Adipose tissue (tissue), 3 donors: Measurements from ENCODE around the gene RCL1. TPM values are rescaled to one million over a fixed set of nuclear protein-coding genes. Genes with fewer than 3 reads are reported as not detected.

Experiments
- H3K27ac ChIP-seq: one replicate; pipeline ENCODE4 v1.5.1; 2013; ENCODE audit warnings: low read depth, low read length
- WGBS, 3 donors: extraction: QIAGEN DNeasy Blood & Tissue Kit; methylation state at CpG; one replicate each; pipeline ENCODE4 v1.1.7; 2013; 5-methylcytosine and 5-hydroxymethylcytosine counted together
- polyA plus RNA-seq, 3 donors: library from polyadenylated mRNA; stranded (reverse); fragments of 200-250 nt; gene quantifications; one replicate each; pipeline ENCODE4 v1.2.3, GENCODE V29; 2013
- donor health status: healthy with polysubstance abuse.
- donor health status: Bipolar disorder and iron deficiency.
- donor health status: healthy.

The RCL1 gene
- polyA plus RNA-seq, 3 donors, result 29.8 to 37.6 (median 36.5) TPM

DNA sequence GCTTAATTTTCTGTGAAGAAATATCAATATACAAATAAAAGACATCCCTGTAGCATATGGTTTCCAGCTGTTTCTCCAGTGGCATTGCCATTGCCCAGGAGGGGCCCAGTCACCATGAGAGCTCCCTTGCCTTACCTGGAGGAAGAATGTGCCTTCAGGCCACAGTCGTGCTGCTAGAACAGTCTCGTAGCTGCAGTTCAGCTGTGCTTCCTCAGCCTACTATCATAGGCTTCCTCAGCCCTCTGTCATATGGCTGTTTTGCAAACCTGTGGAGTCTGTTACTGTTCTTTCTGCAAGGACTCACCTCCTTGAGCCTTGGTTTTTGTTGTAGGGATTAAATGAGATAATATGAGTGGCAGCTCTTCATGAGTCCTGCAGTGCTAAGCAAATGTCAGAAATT lies 67.6 kb downstream of the RCL1 start:
- 68 to 95% (median 76%) methylated on average over 2 of the region's 2 CpGs for WGBS, 3 donors
- no peak overlapping the region for H3K27ac ChIP-seq

GRCh38 chr9:4861145-4861544 lies 68.4 kb downstream of the RCL1 start:
- WGBS, 3 donors, result 83 to 89% (median 86%) methylated on average over 2 of the region's 2 CpGs
- no peak overlapping the region for H3K27ac ChIP-seq

- WGBS, 3 donors, result 90 to 97% (median 96%) methylated on average over 7 of the region's 7 CpGs
- H3K27ac ChIP-seq, result no peak overlapping the region
Measured at GRCh38 chr9:4861736-4862451, 69.2 kb downstream of the RCL1 start.

DNA sequence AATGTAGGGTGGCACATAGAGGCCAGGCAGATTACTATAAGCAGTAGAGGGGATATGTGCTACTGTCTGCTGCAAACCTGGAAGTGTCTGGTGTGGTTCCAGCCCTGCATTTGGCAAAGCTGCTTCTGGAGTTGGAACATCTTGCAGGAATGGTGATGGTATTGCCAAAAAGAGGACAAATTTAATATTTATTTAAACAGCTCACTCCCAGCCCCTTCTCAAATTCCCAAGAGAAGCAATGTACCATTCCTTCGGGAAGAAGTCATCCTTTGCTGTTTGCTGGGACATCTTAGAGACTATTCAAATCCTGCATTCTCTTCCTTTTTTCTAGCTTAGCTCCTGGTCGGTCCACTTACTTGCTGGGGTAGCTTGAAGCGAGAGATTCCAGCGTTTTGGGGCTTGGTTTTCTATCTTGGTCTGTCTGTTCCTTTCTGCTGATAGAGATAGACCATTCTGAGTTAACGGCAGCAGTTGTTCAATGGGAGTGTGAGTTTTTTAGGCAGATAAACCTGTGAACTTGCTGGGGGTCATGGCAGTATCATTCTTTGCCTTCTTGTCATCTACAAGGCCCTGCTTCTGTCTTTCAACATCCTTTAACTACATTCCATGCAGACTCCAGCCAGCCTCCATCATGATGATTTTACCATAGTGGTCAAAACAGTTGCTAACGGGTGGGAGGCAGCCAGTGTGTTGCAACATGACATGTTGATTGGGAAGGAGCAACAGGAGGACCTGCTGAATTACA lies 69.9 kb downstream of the RCL1 start:
- 79 to 87% (median 83%) methylated on average over 6 of the region's 6 CpGs for WGBS, 3 donors
- H3K27ac ChIP-seq, result no peak overlapping the region

DNA sequence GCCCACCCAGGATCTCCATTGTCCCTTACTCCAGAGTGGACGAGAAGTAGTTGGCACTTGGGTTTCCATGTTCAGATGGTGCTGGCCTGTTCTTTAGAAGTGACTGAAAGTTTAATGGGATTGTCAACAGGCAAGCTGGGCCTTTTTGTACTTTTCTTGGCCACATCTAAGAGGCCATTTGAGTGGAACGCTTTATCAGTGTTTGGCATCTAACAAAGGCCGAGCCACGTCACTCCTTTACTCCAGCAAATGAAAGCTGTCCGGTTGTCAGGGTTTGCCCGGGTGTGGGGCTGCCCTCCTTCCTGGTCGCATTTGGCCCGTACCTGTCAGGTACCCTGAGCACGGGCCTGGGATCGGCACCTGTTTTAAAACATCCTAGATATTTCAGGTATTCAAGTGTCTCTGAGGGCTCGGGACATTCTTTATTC lies 71.5 kb downstream of the RCL1 start:
- WGBS, 3 donors, result 92 to 97% (median 96%) methylated on average over 11 of the region's 11 CpGs
- no peak overlapping the region for H3K27ac ChIP-seq

DNA sequence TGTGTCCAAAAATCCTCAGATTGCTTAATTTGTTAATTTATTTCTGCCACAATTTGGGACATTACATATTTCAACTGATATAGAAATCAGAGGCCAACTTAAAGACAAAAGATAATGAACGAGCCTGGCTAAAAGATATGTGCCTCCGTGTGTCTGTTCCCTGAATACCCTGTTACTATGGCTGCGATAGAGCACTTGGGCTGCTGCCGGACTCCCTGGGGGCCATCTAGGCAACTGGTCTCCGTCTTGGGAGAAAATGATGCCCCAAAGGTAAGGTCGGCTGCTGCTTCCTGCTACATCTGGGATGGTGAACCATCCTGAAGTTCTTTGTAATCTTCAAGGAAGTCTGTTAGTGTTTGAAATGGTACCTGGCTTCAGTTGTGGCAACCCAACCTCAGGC lies 72.0 kb downstream of the RCL1 start:
- no peak overlapping the region for H3K27ac ChIP-seq
- 87 to 95% (median 93%) methylated on average over 6 of the region's 6 CpGs for WGBS, 3 donors

DNA sequence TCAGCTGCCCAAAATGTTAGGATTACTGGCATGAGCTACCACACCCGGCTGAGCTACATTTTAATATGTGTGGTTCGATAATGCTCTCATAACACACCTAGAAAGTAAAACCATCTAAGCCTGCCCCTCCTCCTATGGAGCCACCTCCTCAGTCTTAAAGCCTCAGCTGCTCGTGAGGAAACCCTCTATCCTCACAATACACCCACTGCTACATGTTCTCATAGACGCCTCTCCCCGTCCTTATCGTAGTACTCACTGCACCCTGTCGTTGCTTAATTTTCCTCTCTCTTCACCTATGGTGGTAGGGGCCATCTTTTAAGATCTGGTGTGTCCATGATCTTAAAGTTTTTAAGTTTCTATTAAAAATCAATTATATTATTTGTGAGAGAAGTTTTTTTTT lies 72.9 kb downstream of the RCL1 start:
- no peak overlapping the region for H3K27ac ChIP-seq
- WGBS, 3 donors, result 90 to 96% (median 90%) methylated on average over 7 of the region's 7 CpGs

DNA sequence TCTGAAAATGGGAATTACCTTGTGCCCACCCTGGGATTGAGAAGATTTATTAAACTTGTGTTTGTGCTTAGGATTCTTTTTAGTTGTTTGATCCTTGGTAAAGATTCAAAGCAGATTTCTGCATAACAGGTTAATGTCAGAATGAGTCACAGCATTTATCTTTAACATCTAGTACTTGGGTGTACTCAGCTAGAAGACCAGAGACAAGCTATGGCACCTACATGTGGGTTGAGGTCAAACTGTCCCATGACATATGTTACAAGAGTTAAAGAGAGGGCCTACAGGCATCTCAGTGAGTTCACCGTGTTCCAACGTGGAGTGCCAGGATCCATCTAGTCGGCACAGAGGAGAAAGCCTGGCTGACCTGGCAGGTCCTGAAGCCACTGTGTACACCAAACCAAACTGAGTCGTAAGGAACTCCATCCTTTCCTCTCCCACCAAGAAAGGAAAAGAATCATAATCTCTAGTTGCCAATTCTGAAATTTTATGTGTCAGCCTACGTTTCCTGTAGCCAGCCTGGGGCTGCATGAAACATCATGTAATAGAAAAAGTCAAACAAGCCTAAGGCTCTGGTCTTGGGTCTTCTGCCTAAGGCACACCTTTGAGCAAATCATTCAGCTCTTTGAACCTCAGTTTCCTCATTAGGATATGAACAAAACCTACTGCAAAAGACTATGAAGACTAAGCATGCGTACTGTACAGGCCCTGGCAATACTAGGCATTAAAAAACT lies 73.7 kb downstream of the RCL1 start:
- 93 to 97% (median 94%) methylated on average over 6 of the region's 6 CpGs for WGBS, 3 donors
- no peak overlapping the region for H3K27ac ChIP-seq

DNA sequence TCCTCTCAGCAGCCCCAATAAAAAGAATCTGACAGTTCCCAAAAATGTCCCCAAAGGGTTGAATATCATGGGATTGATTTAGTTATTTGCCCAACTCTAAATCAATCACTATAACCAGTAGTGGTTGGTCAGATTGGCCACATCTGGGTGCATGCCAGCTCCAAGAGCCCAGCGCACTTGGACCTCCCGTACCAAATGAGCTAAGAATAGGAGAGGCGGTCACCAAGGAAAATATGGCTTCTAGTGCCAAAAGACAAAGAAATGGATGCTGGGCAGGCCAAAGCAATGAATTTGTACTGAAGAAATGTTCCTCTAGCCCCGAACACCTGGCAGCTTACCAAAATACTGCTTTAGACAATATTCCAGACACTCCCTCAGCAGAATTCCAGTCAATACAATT lies 80.3 kb downstream of the RCL1 start:
- WGBS, 3 donors, result 84 to 89% (median 88%) methylated on average over 4 of the region's 4 CpGs
- no peak overlapping the region for H3K27ac ChIP-seq

GRCh38 chr9:4875559-4875958 lies 82.8 kb downstream of the RCL1 start:
- WGBS, 3 donors, result 96 to 100% (median 99%) methylated on average over 4 of the region's 4 CpGs
- no peak overlapping the region for H3K27ac ChIP-seq

DNA sequence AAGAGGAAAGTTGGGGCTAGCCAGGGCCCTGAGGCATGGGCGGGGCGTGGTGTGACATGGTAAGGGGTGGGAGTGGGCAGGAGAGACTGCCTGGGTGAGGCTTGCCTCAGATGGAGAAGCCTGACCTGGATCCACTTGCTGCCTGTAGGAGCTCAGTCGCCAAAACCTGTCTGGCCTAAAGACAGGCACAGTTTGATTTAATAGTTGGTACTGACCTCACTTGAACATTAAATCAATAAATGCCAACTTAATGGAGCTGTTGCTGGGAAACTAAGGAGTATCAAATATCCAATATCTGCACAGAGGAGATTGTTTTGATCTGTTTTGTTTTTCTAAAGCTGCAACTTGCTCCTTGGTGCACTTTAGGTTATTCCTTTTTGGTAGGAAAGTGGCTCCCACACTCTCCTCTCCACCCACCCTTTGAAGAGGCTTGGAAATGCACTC lies 86.4 kb downstream of the RCL1 start:
- WGBS, 3 donors, result 86 to 91% (median 86%) methylated on average over 3 of the region's 3 CpGs
- H3K27ac ChIP-seq, result no peak overlapping the region

GRCh38 chr9:4883326-4883873 lies 90.7 kb downstream of the RCL1 start:
- WGBS, 3 donors, result 92 to 98% (median 96%) methylated on average over 3 of the region's 3 CpGs
- H3K27ac ChIP-seq, result no peak overlapping the region

DNA sequence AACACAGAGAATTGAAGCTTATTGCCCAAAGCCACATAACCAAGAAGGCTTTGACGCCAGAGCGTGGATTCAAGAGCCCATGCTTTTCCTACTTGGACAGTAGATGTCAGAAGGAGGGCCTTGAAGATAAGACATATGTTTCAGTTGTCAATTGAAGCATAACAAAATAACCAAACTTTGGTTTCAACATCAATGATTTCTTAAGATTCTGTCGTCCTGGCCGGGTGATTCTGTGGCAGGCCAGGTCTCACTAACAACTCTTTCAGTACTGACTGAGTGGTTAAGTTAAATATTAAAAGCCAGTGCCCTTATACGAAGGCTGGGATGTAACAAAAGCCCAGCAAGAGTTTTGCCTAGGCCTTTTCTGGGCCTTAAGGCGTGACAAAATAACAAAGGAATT lies 94.0 kb downstream of the RCL1 start:
- H3K27ac ChIP-seq, result no peak overlapping the region
- WGBS, 3 donors, result 62 to 72% (median 63%) methylated on average over 6 of the region's 6 CpGs

- no peak overlapping the region for H3K27ac ChIP-seq
- WGBS, 3 donors, result 54 to 61% (median 56%) methylated on average over 4 of the region's 4 CpGs
Measured at GRCh38 chr9:4887556-4887955, 94.8 kb downstream of the RCL1 start.

DNA sequence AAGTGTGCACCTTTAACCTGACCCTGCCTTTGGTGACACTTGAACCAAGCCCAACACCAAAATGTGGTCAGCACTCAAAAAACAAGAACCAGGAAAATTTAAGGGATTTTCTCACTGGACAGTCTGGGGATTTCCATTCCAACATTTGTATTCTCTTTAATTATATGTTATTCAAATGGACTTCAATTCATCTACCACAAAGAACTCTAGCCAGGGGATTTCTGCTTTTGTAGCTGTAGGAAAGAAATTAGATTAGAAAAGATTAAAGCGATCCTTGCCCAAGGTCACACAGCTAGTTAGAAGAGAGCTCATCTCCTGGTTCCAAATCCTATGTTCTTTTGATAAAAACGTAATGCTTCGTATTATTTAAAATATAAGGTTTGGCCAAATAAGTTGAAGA lies 97.5 kb downstream of the RCL1 start:
- 76 to 83% (median 77%) methylated on average over 3 of the region's 3 CpGs for WGBS, 3 donors
- H3K27ac ChIP-seq, result no peak overlapping the region

GRCh38 chr9:4890929-4891328 lies 98.2 kb downstream of the RCL1 start:
- H3K27ac ChIP-seq, result no peak overlapping the region
- 42 to 46% (median 43%) methylated on average over 2 of the region's 2 CpGs for WGBS, 3 donors

DNA sequence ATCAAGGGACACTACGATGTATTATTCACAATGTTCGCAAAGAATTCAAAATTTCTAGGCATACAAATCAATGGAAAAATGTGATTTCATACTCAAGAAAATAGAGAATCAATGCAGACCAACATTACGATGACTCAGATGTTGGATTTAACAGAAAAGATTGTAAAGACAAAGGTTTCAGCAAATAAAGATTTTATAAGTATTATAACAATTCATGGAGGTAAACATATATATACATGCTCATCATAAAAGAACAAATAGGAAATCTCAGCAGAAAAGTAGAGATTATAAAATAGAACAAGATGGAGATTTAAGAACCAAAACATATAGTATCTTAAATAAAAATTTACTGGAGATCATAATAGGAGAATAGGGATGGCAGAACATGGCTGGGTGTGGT lies 98.9 kb downstream of the RCL1 start:
- no peak overlapping the region for H3K27ac ChIP-seq
- 97 to 99% (median 98%) methylated on average over 3 of the region's 3 CpGs for WGBS, 3 donors

- H3K27ac ChIP-seq, result no peak overlapping the region
- 91 to 97% (median 93%) methylated on average over 5 of the region's 5 CpGs for WGBS, 3 donors
Measured at GRCh38 chr9:4892501-4893194, 99.9 kb downstream of the RCL1 start.
